H9 (cell line): ENCODE results near the gene MRPS16. TPM values are rescaled to one million over a fixed set of nuclear protein-coding genes. Genes with fewer than 3 reads are reported as not detected.

Experiments
- DNase-seq: peaks from one replicate; pipeline ENCODE4 v3.0.0-alpha.2; 2017
- H2AFZ ChIP-seq: one replicate; pipeline ENCODE4 v1.6.1; 2013; ENCODE audit warnings: mild to moderate bottlenecking, low read length, control low read depth, moderate library complexity
- H2AK5ac ChIP-seq: 2 replicates; pipeline ENCODE4 v1.6.1; 2013; ENCODE audit warnings: low read length, control low read depth, mixed read lengths; ENCODE audit not compliant: insufficient read length
- H2BK120ac ChIP-seq: one replicate; pipeline ENCODE4 v1.6.1; 2013; ENCODE audit warnings: low read depth, mild to moderate bottlenecking, low read length, control low read depth, inconsistent platforms; ENCODE audit not compliant: poor library complexity, severe bottlenecking
- H2BK12ac ChIP-seq: 2 replicates; pipeline ENCODE4 v1.6.1; 2013; ENCODE audit warnings: low read length, control low read depth, mixed read lengths, low read depth; ENCODE audit not compliant: insufficient read length
- H2BK15ac ChIP-seq: 2 replicates; pipeline ENCODE4 v1.6.1; 2013; ENCODE audit warnings: low read depth, low read length, control low read depth
- H2BK20ac ChIP-seq: one replicate; pipeline ENCODE4 v1.6.1; 2013; ENCODE audit warnings: low read depth, mild to moderate bottlenecking, low read length, control low read depth, inconsistent platforms; ENCODE audit not compliant: poor library complexity, severe bottlenecking
- H2BK5ac ChIP-seq: 2 replicates; pipeline ENCODE4 v1.6.1; 2013; ENCODE audit warnings: low read length, control low read depth, mixed read lengths; ENCODE audit not compliant: insufficient read length
- H3K14ac ChIP-seq: 2 replicates; pipeline ENCODE4 v1.6.1; 2013; ENCODE audit warnings: low read length, control low read depth; ENCODE audit not compliant: insufficient read depth
- H3K18ac ChIP-seq: 2 replicates; pipeline ENCODE4 v1.6.1; 2013; ENCODE audit warnings: low read depth, mild to moderate bottlenecking, mixed read lengths, low read length, control low read depth; ENCODE audit not compliant: insufficient read length
- H3K23ac ChIP-seq: 2 replicates; pipeline ENCODE4 v1.6.1; 2013; ENCODE audit warnings: low read length, control low read depth, mixed read lengths, low read depth; ENCODE audit not compliant: insufficient read length
- H3K23me2 ChIP-seq: 2 replicates; pipeline ENCODE4 v1.6.1; 2013; ENCODE audit warnings: low read depth, mild to moderate bottlenecking, mixed read lengths, low read length, control low read depth; ENCODE audit not compliant: insufficient read length, poor library complexity, severe bottlenecking
- H3K27ac ChIP-seq: 2 replicates; pipeline ENCODE4 v1.5.1; 2013; ENCODE audit warnings: low read length, control low read depth, mixed read lengths, low read depth; ENCODE audit not compliant: insufficient read length
- H3K27me3 ChIP-seq: 2 replicates; pipeline ENCODE4 v1.6.1; 2013; ENCODE audit warnings: low read length, control low read depth, inconsistent platforms; ENCODE audit not compliant: insufficient read depth
- H3K4ac ChIP-seq: 2 replicates; pipeline ENCODE4 v1.6.1; 2013; ENCODE audit warnings: low read depth, mild to moderate bottlenecking, control low read depth, inconsistent platforms, low read length, moderate library complexity
- H3K4me1 ChIP-seq: 2 replicates; pipeline ENCODE4 v1.6.1; 2013; ENCODE audit warnings: low read length, control low read depth, inconsistent platforms; ENCODE audit not compliant: insufficient read depth
- H3K4me2 ChIP-seq: 2 replicates; pipeline ENCODE4 v1.6.1; 2013; ENCODE audit warnings: low read length, control low read depth, mixed read lengths; ENCODE audit not compliant: insufficient read length, insufficient read depth
- H3K56ac ChIP-seq: 2 replicates; pipeline ENCODE4 v1.6.1; 2013; ENCODE audit warnings: low read depth, mild to moderate bottlenecking, mixed read lengths, low read length, control low read depth; ENCODE audit not compliant: insufficient read length
- H3K79me1 ChIP-seq: 2 replicates; pipeline ENCODE4 v1.6.1; 2013; ENCODE audit warnings: low read depth, mild to moderate bottlenecking, moderate library complexity, low read length, control low read depth, inconsistent platforms; ENCODE audit not compliant: insufficient read depth, poor library complexity, severe bottlenecking
- H3K79me2 ChIP-seq: 2 replicates; pipeline ENCODE4 v1.6.1; 2013; ENCODE audit warnings: low read length, control low read depth, inconsistent platforms; ENCODE audit not compliant: insufficient read depth
- H3K9ac ChIP-seq: 2 replicates; pipeline ENCODE4 v1.6.1; 2013; ENCODE audit warnings: low read length, control low read depth, mixed read lengths; ENCODE audit not compliant: insufficient read length; ENCODE audit errors: extremely low read depth
- H3K9me3 ChIP-seq: one replicate; pipeline ENCODE4 v1.6.1; 2013; ENCODE audit warnings: low read depth, low read length, inconsistent platforms; ENCODE audit not compliant: control insufficient read depth
- H3T11ph ChIP-seq: one replicate; pipeline ENCODE4 v1.6.1; 2013; ENCODE audit warnings: mild to moderate bottlenecking, low read length, control low read depth, inconsistent platforms
- H4K20me1 ChIP-seq: one replicate; pipeline ENCODE4 v1.6.1; 2013; ENCODE audit not compliant: control insufficient read depth, insufficient read length, insufficient read depth
- H4K5ac ChIP-seq: 2 replicates; pipeline ENCODE4 v1.6.1; 2013; ENCODE audit warnings: low read depth, mild to moderate bottlenecking, mixed read lengths, low read length, control low read depth; ENCODE audit not compliant: insufficient read length
- H4K8ac ChIP-seq: replicated peaks from 2 replicates; pipeline ENCODE4 v1.6.1; 2013; ENCODE audit warnings: low read length, control low read depth, mixed read lengths, low read depth; ENCODE audit not compliant: insufficient read length
- H4K91ac ChIP-seq: 2 replicates; pipeline ENCODE4 v1.6.1; 2013; ENCODE audit warnings: low read depth, mild to moderate bottlenecking, moderate library complexity, mixed read lengths, low read length, control low read depth; ENCODE audit not compliant: insufficient read length
- H3K27ac Mint-ChIP-seq, 3 experiments: 2 replicates in 2 of 3; 3 replicates in 1 of 3; pipeline ENCODE4 v1.8.0; 2020 to 2021; ENCODE audit warnings: mixed read lengths in 3 of 3, mild to moderate bottlenecking in 1 of 3, moderate library complexity in 1 of 3
- H3K27me3 Mint-ChIP-seq: 2 replicates; pipeline ENCODE4 v1.8.0; 2021; ENCODE audit warnings: low read depth, mild to moderate bottlenecking, moderate library complexity, mixed read lengths
- H3K36me3 Mint-ChIP-seq, 3 experiments: 2 replicates in 2 of 3; 3 replicates in 1 of 3; pipeline ENCODE4 v1.8.0; 2020 to 2021; ENCODE audit warnings: low read depth in 3 of 3, mixed read lengths in 3 of 3; ENCODE audit not compliant: insufficient read depth in 1 of 3
- H3K4me1 Mint-ChIP-seq, 2 experiments: 2 replicates each; pipeline ENCODE4 v1.8.0; 2020; ENCODE audit warnings: mixed read lengths in 2 of 2
- H3K4me3 Mint-ChIP-seq, 2 experiments: 2 replicates in 1 of 2; 3 replicates in 1 of 2; pipeline ENCODE4 v1.8.0; 2020 to 2021; ENCODE audit warnings: mild to moderate bottlenecking in 2 of 2, mixed read lengths in 2 of 2, moderate library complexity in 1 of 2
- H3K9me3 Mint-ChIP-seq, 2 experiments: 2 replicates in 1 of 2; 3 replicates in 1 of 2; pipeline ENCODE4 v1.8.0; 2020; ENCODE audit warnings: mild to moderate bottlenecking in 2 of 2, mixed read lengths in 2 of 2, moderate library complexity in 1 of 2
- WGBS: extraction: QIAGEN DNeasy Blood & Tissue Kit; methylation state at CpG from one replicate; pipeline ENCODE4 v1.1.7; 2013; ENCODE audit warnings: missing lambda C conversion rate, low lambda C conversion rate, mixed read lengths; ENCODE audit not compliant: insufficient read length; ENCODE audit errors: extremely low coverage; 5-methylcytosine and 5-hydroxymethylcytosine counted together
- total RNA-seq: library from RNA; stranded (reverse); gene quantifications from 2 replicates; pipeline ENCODE4 v1.2.1, GENCODE V29; 2021
- TF ChIP-seq, protein P1 (sequence below): fragments of 200-600 bp; sonication (generic); conservative IDR thresholded peaks from 3 replicates; pipeline ENCODE4 v1.8.0; 2021; ENCODE audit warnings: antibody characterized with exemption, mild to moderate bottlenecking

MRPS16 gene
- total RNA-seq, 1 experiment from 2014 or later = 122 TPM

DNA sequence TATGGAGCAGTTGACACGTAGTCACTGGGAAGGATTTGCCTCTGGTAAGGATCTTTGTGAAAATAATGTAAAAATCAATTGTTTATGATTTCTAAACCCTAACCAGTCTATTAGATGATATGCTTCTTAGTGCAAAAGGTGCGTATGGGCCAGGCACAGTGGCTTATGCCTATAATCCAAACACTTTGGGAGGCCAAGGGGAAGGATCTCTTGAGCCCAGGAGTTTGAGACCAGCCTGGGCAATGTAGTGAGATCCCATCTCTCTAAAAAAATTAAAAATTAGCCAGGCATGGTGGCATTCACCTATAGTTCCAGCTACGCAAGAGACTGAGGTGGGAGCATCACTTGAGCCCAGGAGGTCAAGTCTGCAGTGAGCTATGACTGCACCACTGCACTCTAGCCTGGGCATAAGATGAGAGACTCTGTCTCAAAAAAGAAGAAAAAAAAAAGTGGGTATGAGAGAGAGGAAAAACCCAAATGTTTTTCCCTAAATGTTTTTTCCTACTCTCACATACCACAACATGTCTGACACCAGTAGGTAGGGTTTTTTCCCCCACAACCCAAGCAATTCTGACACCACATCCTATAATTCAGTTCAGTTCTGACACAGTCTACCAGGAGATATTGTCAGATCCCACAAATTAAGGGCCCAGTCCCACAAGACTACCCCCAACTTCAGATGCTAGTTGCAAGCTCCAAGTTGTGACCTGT, 41.9 kb downstream of the MRPS16 start:
- no peak overlapping the region for H2BK5ac ChIP-seq
- H4K8ac ChIP-seq = no peak overlapping the region
- H3K27me3 Mint-ChIP-seq = no peaks in the 10 kb centered on the region; the same call in 1 of the 2 replicates

More for the DNA sequence above, 41.9 kb downstream of the MRPS16 start:
- Histone ChIP-seq H3T11ph (no peak overlapping the region), H2BK12ac (no peak overlapping the region), H2BK20ac (no peak overlapping the region), H3K18ac (no peak overlapping the region), H3K23me2 (no peaks in the 10 kb centered on the region), H4K20me1 (no peaks in the 10 kb centered on the region), H2BK15ac (no peak overlapping the region), H2AK5ac (no peak overlapping the region), H3K27me3 (no peaks in the 10 kb centered on the region), H3K4me2 (no peak overlapping the region), H3K4ac (no peak overlapping the region), H4K91ac (no peak overlapping the region), H4K5ac (no peak overlapping the region), H3K9me3 (peaks cover 11% of the 10 kb centered on the region), H3K4me1 (no peaks in the 10 kb centered on the region), H3K14ac (no peak overlapping the region), H2AFZ (no peak overlapping the region), H3K23ac (no peak overlapping the region), H3K9ac (no peak overlapping the region), H2BK120ac (no peak overlapping the region), H3K27ac (no peak overlapping the region), H3K56ac (no peak overlapping the region), H3K79me2 (no peaks in the 10 kb centered on the region), H3K79me1 (no peaks in the 10 kb centered on the region)
- TF ChIP-seq, protein P1, sequence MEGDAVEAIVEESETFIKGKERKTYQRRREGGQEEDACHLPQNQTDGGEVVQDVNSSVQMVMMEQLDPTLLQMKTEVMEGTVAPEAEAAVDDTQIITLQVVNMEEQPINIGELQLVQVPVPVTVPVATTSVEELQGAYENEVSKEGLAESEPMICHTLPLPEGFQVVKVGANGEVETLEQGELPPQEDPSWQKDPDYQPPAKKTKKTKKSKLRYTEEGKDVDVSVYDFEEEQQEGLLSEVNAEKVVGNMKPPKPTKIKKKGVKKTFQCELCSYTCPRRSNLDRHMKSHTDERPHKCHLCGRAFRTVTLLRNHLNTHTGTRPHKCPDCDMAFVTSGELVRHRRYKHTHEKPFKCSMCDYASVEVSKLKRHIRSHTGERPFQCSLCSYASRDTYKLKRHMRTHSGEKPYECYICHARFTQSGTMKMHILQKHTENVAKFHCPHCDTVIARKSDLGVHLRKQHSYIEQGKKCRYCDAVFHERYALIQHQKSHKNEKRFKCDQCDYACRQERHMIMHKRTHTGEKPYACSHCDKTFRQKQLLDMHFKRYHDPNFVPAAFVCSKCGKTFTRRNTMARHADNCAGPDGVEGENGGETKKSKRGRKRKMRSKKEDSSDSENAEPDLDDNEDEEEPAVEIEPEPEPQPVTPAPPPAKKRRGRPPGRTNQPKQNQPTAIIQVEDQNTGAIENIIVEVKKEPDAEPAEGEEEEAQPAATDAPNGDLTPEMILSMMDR = no peak
- WGBS = no CpG with 5 or more reads among the region's 3 CpGs
- Mint-ChIP-seq H3K27ac (no peak overlapping the region), H3K4me3 (no peak overlapping the region), H3K9me3 (peaks cover 18 to 22% of the 10 kb centered on the region in 2 experiments), H3K36me3 (peaks cover 18 to 32% (median 31%) of the 10 kb centered on the region in 3 experiments), H3K4me1 (no peaks in the 10 kb centered on the region)
- no peak for DNase-seq
